Stimulated activated CD8-positive, alpha-beta memory T cell treated with anti-CD3 and anti-CD28 coated beads, Interleukin-4, amount 100 ng/mL, for 1 hour (primary cell): ENCODE data around the gene TNFRSF13B.
A peak's percentile ranks its signal among the peaks of the same experiment; 100 is the strongest.
"Not testable (repeated sequence)": the region's sequence is repeated elsewhere in the genome, so short reads cannot be mapped to it uniquely, and the experiment has no call there.

ENCODE experiments used
- DNase-seq, 2 donors: peaks; one replicate each; pipeline ENCODE4 v3.0.0-alpha.2; 2020; ENCODE audit warnings: low read depth in 2 of 2, low spot score in 1 of 2

TNFRSF13B gene

GRCh38 chr17:17004997-17005614 lies 33.2 kb upstream of the TNFRSF13B start:
- not testable (repeated sequence) for DNase-seq

GRCh38 chr17:17004251-17004996 lies 32.5 kb upstream of the TNFRSF13B start:
- DNase-seq = no peak

GRCh38 chr17:17002731-17003715 lies 31.1 kb upstream of the TNFRSF13B start:
- DNase-seq = not testable (repeated sequence)

- DNase-seq = peak; percentile 36 to 51
These were observed 30.1 kb upstream of the TNFRSF13B start for GRCh38 chr17:17001874-17002520.

GRCh38 chr17:17001076-17001777 lies 29.3 kb upstream of the TNFRSF13B start:
- no peak for DNase-seq

- no peak for DNase-seq
These were observed 28.2 kb upstream of the TNFRSF13B start for GRCh38 chr17:16999931-17000625.

GRCh38 chr17:16997514-16998429 lies 25.9 kb upstream of the TNFRSF13B start:
- peak in 1 of 2 donors; percentile 52 for DNase-seq

- DNase-seq = not testable (repeated sequence)
These were observed 24.8 kb upstream of the TNFRSF13B start for GRCh38 chr17:16996726-16997125.

GRCh38 chr17:16995930-16996329 lies 24.0 kb upstream of the TNFRSF13B start:
- no peak for DNase-seq

- DNase-seq = no peak
These were observed 22.7 kb upstream of the TNFRSF13B start for GRCh38 chr17:16994631-16995030.

- peak; percentile 64 to 67 for DNase-seq
These were observed 19.6 kb upstream of the TNFRSF13B start for GRCh38 chr17:16991349-16992009.

GRCh38 chr17:16989953-16990860 lies 18.3 kb upstream of the TNFRSF13B start:
- DNase-seq = no peak

GRCh38 chr17:16989230-16989952 lies 17.5 kb upstream of the TNFRSF13B start:
- no peak for DNase-seq

- no peak for DNase-seq
These were observed 16.9 kb upstream of the TNFRSF13B start for GRCh38 chr17:16988749-16989229.

GRCh38 chr17:16987830-16988601 lies 16.1 kb upstream of the TNFRSF13B start:
- peak in 1 of 2 donors; percentile 12 for DNase-seq
